CD4-positive, CD25-positive, alpha-beta regulatory T cell (primary cell): ENCODE data around the gene UGT3A1. TPM values are rescaled to one million over a fixed set of nuclear protein-coding genes. Genes with fewer than 3 reads are reported as not detected.
"Not testable (repeated sequence)": the region's sequence is repeated elsewhere in the genome, so short reads cannot be mapped to it uniquely, and the experiment has no call there.

ENCODE experiments used
- ATAC-seq, 2 donors: fragments of 150-1000 bp; cut with Tn5 transposase; one replicate each; pipeline ENCODE4 v1.10.0; 2021; ENCODE audit warnings: low read depth in 2 of 2, moderate number of reproducible peaks in 2 of 2, moderate library complexity in 1 of 2
- DNase-seq, 3 donors: peaks; one replicate each; pipeline versions ENCODE4 v3.0.0 to v3.0.0-alpha.2; 2012 to 2022; ENCODE audit warnings: mixed read lengths in 1 of 3
- H3K27ac ChIP-seq: one replicate; pipeline ENCODE4 v1.7.0; 2013; ENCODE audit warnings: mild to moderate bottlenecking, low read length; ENCODE audit not compliant: insufficient read depth, poor library complexity, severe bottlenecking
- H3K27me3 ChIP-seq: one replicate; pipeline ENCODE4 v1.7.0; 2013; ENCODE audit warnings: low read length; ENCODE audit not compliant: control insufficient read depth, insufficient read depth
- H3K36me3 ChIP-seq: one replicate; pipeline ENCODE4 v1.7.0; 2013; ENCODE audit warnings: mild to moderate bottlenecking, low read length, moderate library complexity; ENCODE audit not compliant: control insufficient read depth, insufficient read depth
- H3K4me1 ChIP-seq: 2 replicates; pipeline ENCODE4 v1.7.0; 2013; ENCODE audit warnings: mild to moderate bottlenecking, low read length; ENCODE audit not compliant: insufficient read depth, control insufficient read depth, poor library complexity, severe bottlenecking
- H3K4me3 ChIP-seq: one replicate; pipeline ENCODE4 v1.7.0; 2013; ENCODE audit warnings: low read depth, mild to moderate bottlenecking, low read length, moderate library complexity
- H3K9me3 ChIP-seq, 2 experiments: 1 replicate in 1 of 2; 2 replicates in 1 of 2; pipeline ENCODE4 v1.7.0; 2013; ENCODE audit warnings: low read length in 2 of 2, mild to moderate bottlenecking in 1 of 2, moderate library complexity in 1 of 2; ENCODE audit not compliant: control insufficient read depth in 2 of 2
- H3K27ac Mint-ChIP-seq, 3 donors: one replicate each; pipeline ENCODE4 v1.8.0; 2020 to 2022; ENCODE audit warnings: mild to moderate bottlenecking in 3 of 3, mixed read lengths in 3 of 3, moderate library complexity in 2 of 3
- H3K27me3 Mint-ChIP-seq: one replicate; pipeline ENCODE4 v1.8.0; 2022; ENCODE audit warnings: mild to moderate bottlenecking, mixed read lengths
- H3K36me3 Mint-ChIP-seq: one replicate; pipeline ENCODE4 v1.8.0; 2020; ENCODE audit warnings: mixed read lengths
- H3K4me1 Mint-ChIP-seq, 4 donors: one replicate each; pipeline ENCODE4 v1.8.0; 2020 to 2022; ENCODE audit warnings: mixed read lengths in 4 of 4, mild to moderate bottlenecking in 1 of 4
- H3K4me3 Mint-ChIP-seq, 4 donors: one replicate each; pipeline ENCODE4 v1.8.0; 2020 to 2022; ENCODE audit warnings: mild to moderate bottlenecking in 4 of 4, mixed read lengths in 4 of 4, moderate library complexity in 3 of 4
- H3K9me3 Mint-ChIP-seq, 7 donors: one replicate each; pipeline ENCODE4 v1.8.0; 2020 to 2022; ENCODE audit warnings: mixed read lengths in 7 of 7, mild to moderate bottlenecking in 3 of 7, moderate library complexity in 2 of 7
- polyA plus RNA-seq, 4 donors: library from polyadenylated mRNA; unstranded; fragments of 300-500 nt; fragmentation: Illumina TruSeq; gene quantifications; one replicate each; pipeline ENCODE4 v1.2.3, GENCODE V29; 2021
- total RNA-seq: library from RNA; stranded (reverse); gene quantifications from one replicate; pipeline ENCODE4 v1.2.3, GENCODE V29; 2022

Gene UGT3A1
- total RNA-seq (not detected), polyA plus RNA-seq (not detected)

GRCh38 chr5:35990941-35991611 is at the start of gene UGT3A1:
UGT3A1 (minus strand) TSS chr5:35991390; CDS start chr5:35991240, 150 bp downstream.
- no peak within 1 kb of the TSS for H3K4me3 ChIP-seq
- peaks cover 2% of the 10 kb centered on the region for H3K27me3 ChIP-seq
- ATAC-seq (no peak), DNase-seq (no peak)
- H3K9me3 ChIP-seq = no peaks in the 10 kb centered on the region
- Mint-ChIP-seq H3K9me3 (no peaks in the 10 kb centered on the region), H3K4me3 (no peak within 1 kb of the TSS), H3K4me1 (no peaks in the 10 kb centered on the region), H3K36me3 (no peaks in the 10 kb centered on the region), H3K27ac (no peak within 1 kb of the TSS), H3K27me3 (peaks cover 14% of the 10 kb centered on the region)
- no peak within 1 kb of the TSS for H3K27ac ChIP-seq
- no peaks in the 10 kb centered on the region for H3K4me1 ChIP-seq
- no peaks in the 10 kb centered on the region for H3K36me3 ChIP-seq

GRCh38 chr5:36035696-36036095 is 44.5 kb upstream of the UGT3A1 start:
- no peaks in the 10 kb centered on the region for H3K4me1 ChIP-seq
- Mint-ChIP-seq H3K4me1 (no peaks in the 10 kb centered on the region), H3K27me3 (peaks cover 4% of the 10 kb centered on the region), H3K27ac (no peak overlapping the region), H3K4me3 (no peak overlapping the region), H3K36me3 (no peaks in the 10 kb centered on the region), H3K9me3 (peaks cover 0 to 2% (median 0%) of the 10 kb centered on the region in 7 donors)
- DNase-seq (no peak), ATAC-seq (no peak)
- no peak overlapping the region for H3K27ac ChIP-seq
- H3K36me3 ChIP-seq = no peaks in the 10 kb centered on the region
- H3K4me3 ChIP-seq = no peak overlapping the region
- no peaks in the 10 kb centered on the region for H3K9me3 ChIP-seq
- H3K27me3 ChIP-seq = peaks cover 2% of the 10 kb centered on the region

DNA sequence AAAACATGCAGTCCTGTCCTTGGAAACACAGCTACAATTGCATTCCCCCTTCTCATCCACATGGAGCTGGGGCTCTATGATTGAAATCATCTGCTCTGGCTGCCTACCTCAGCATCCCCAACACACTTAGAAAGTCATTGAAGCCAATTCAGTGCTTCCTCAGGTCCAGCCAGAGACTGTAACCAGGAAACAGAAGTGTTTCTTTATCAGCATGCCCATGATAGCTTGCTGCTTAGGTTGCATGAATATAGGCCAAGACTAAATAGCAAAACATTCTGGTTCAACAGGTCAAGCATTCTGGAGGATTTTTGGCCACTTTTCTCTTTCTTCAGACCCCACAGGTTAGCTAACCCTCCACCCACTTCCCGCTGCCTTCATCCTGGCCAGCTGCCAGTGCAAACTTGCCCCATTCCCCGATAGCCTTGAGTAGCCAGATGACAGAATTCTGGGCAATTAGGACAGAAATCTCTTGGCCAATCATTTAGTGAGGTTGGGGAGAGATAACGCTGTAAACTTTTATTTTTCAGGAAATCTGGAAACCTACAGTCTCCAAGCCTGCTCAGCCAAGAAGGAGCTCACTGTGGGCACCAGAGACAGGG is 43.4 kb upstream of the UGT3A1 start:
- ATAC-seq, H3K4me1 Mint-ChIP-seq, H3K4me3 ChIP-seq, H3K27me3 ChIP-seq, H3K27ac Mint-ChIP-seq, H3K27me3 Mint-ChIP-seq, DNase-seq, H3K9me3 Mint-ChIP-seq, H3K27ac ChIP-seq, H3K4me1 ChIP-seq, H3K9me3 ChIP-seq, H3K36me3 ChIP-seq, H3K36me3 Mint-ChIP-seq, H3K4me3 Mint-ChIP-seq: not testable (repeated sequence)

DNA sequence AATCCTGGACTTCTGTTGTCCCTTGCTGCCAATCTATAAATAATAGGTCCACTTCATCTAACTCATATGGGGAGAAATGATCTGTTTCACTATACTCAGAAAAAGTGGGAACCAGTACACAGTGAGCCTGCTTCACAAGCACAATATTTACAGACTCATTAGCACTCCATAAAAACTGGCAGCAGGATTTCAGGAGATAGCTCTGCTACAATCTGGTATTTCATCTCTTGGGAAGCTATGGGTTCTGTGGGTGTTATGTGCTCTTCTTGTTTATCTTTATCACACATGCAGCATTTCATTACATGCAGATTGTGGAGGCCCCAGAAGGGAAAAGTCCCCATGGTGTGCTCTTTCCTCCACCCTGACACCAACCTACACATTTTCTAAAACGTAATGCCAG is 42.3 kb upstream of the UGT3A1 start:
- peaks cover 0 to 1% (median 0%) of the 10 kb centered on the region in 7 donors for H3K9me3 Mint-ChIP-seq
- H3K4me3 ChIP-seq = no peak overlapping the region
- H3K36me3 Mint-ChIP-seq = no peaks in the 10 kb centered on the region
- H3K4me3 Mint-ChIP-seq = no peak overlapping the region
- no peaks in the 10 kb centered on the region for H3K4me1 ChIP-seq
- ATAC-seq = no peak
- peaks cover 4% of the 10 kb centered on the region for H3K27me3 Mint-ChIP-seq
- no peaks in the 10 kb centered on the region for H3K36me3 ChIP-seq
- no peak overlapping the region for H3K27ac Mint-ChIP-seq
- peaks cover 2% of the 10 kb centered on the region for H3K27me3 ChIP-seq
- H3K4me1 Mint-ChIP-seq = no peaks in the 10 kb centered on the region
- H3K27ac ChIP-seq = no peak overlapping the region
- no peaks in the 10 kb centered on the region for H3K9me3 ChIP-seq
- DNase-seq = no peak

GRCh38 chr5:36033047-36033446 is 41.9 kb upstream of the UGT3A1 start:
- H3K36me3 Mint-ChIP-seq = no peaks in the 10 kb centered on the region
- peaks cover 0 to 4% (median 0%) of the 10 kb centered on the region in 7 donors for H3K9me3 Mint-ChIP-seq
- DNase-seq (no peak), ATAC-seq (no peak)
- peaks cover 4% of the 10 kb centered on the region for H3K27me3 Mint-ChIP-seq
- H3K27ac ChIP-seq = no peak overlapping the region
- H3K4me3 Mint-ChIP-seq = no peak overlapping the region
- no peaks in the 10 kb centered on the region for H3K36me3 ChIP-seq
- no peak overlapping the region for H3K27ac Mint-ChIP-seq
- H3K4me1 Mint-ChIP-seq = no peaks in the 10 kb centered on the region
- H3K4me1 ChIP-seq = no peaks in the 10 kb centered on the region
- H3K9me3 ChIP-seq = no peaks in the 10 kb centered on the region
- peaks cover 2% of the 10 kb centered on the region for H3K27me3 ChIP-seq
- H3K4me3 ChIP-seq = no peak overlapping the region

- peaks cover 9% of the 10 kb centered on the region for H3K27me3 Mint-ChIP-seq
- H3K27ac Mint-ChIP-seq = no peak overlapping the region
- H3K4me3 Mint-ChIP-seq = no peak overlapping the region
- H3K9me3 ChIP-seq = no peaks in the 10 kb centered on the region
- H3K36me3 ChIP-seq = no peaks in the 10 kb centered on the region
- ATAC-seq (no peak), DNase-seq (no peak)
- H3K27ac ChIP-seq = no peak overlapping the region
- H3K9me3 Mint-ChIP-seq = peaks cover 0 to 6% (median 3%) of the 10 kb centered on the region in 7 donors
- H3K4me3 ChIP-seq = no peak overlapping the region
- no peaks in the 10 kb centered on the region for H3K27me3 ChIP-seq
- H3K36me3 Mint-ChIP-seq = no peaks in the 10 kb centered on the region
- H3K4me1 ChIP-seq = no peaks in the 10 kb centered on the region
- no peaks in the 10 kb centered on the region for H3K4me1 Mint-ChIP-seq
These were observed 40.0 kb upstream of the UGT3A1 start for GRCh38 chr5:36031223-36031622.

- Mint-ChIP-seq H3K27me3 (peaks cover 9% of the 10 kb centered on the region), H3K4me1 (no peaks in the 10 kb centered on the region), H3K4me3 (no peak overlapping the region), H3K27ac (no peak overlapping the region), H3K36me3 (no peaks in the 10 kb centered on the region), H3K9me3 (peaks cover 3 to 6% (median 4%) of the 10 kb centered on the region in 7 donors)
- Histone ChIP-seq H3K27me3 (no peaks in the 10 kb centered on the region), H3K4me1 (no peaks in the 10 kb centered on the region), H3K4me3 (no peak overlapping the region), H3K9me3 (no peaks in the 10 kb centered on the region), H3K27ac (no peak overlapping the region), H3K36me3 (no peaks in the 10 kb centered on the region)
- no peak for DNase-seq
- no peak for ATAC-seq
These were observed 38.7 kb upstream of the UGT3A1 start for GRCh38 chr5:36029914-36030313.
